Renal cortical epithelial cell (primary cell): ENCODE results near the gene RPS27L. TPM values are rescaled to one million over a fixed set of nuclear protein-coding genes. Genes with fewer than 3 reads are reported as not detected.

ENCODE experiments used
- DNase-seq: peaks from one replicate; pipeline ENCODE4 v3.0.0-alpha.2; 2011; ENCODE audit warnings: low read depth
- total RNA-seq: library from RNA; depleted of rRNA; stranded (reverse); fragments of >200 nt; gene quantifications from 2 replicates; pipeline ENCODE4 v1.2.3, GENCODE V29; 2014

Gene RPS27L
- 249 and 275 TPM in 2 replicates for total RNA-seq

DNA sequence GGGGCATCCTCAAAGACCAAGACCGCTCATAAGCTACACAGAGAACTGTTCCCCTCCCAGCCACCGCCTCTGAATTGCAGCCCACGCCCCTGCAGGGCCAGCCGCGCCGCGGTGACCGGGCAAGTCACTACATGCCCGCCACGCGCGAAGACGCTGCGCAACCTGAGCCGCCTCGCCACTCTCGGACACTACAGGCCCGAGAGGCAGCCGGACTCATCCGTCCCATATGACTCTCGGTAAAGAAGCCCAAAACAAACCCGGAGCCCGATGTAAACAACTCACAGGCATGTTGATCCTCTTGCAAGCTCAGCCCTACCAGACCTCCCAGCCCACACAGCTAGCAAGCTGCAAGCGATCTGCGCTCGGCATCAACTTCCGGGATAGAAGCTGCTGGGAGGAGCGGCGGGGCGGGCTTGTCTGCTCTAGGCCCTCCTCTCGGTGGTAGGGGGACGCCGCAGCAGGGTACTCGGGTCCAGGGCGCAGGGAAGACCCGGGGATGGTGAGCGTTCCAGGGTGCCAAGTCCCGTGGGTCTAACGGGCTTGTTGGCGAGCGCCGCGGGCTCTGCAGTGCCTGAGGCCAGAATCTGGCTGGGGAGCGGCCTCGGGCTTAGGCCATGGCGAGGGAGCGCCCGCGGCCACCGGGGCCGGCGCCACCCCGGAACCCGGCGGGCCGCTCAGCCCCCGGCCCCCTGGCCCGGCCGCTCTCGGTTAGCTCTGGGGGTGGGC lies at the start of gene RPS27L:
Gene RPS27L (minus strand): TSS at position 360 of the 726 bp plus-strand sequence. CDS start 72 bp downstream, at position 288.
- peak; percentile 85 for DNase-seq

DNA sequence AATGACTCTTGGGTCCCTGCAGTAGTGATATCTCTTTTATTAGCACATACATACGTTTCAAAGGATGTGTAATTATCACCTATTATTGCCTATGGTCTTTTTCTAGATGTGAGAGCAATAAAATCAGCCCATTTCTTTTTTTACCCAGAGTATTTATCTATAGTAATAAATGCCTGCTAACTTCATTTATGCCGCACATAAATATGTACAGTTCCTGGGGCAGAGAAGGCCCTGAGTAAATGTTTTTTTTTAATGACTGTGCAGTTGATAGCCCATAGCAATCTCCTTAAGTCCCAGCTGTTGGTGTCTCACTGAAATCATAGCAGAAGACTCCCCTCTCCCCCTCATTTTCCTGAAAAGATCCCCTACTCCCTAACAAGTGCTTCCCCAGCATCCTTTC lies 48.8 kb upstream of the RPS27L start:
- DNase-seq = no peak

DNA sequence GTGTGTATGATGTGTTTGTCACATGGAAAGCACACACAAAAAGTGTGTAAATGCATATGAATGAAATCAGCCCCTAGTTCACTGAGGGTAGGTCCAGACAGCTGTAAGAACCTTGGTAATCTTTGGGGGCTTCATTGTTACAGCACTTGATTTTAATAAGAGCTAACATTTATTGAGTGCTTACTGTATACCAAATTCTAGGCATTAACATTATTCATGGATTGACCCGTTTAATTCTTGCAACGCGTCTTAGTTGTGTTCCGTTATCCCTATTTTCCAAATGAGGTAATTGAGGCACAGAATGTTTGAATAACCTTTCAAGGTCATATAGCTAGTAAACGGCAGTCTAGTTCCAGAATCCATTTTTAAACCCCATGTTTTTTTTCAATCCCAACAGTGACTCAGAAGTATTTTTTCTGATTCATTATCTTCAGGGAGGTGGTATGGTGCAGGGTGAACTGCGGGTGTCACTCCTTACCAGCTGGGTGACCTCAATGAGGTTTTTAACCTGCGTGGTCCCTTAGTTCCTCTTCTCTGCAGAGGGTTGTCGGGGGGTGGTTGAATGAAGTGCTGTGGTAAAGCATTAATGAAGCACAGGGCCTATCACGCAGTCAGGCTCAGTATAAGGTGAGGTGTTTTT lies 46.3 kb upstream of the RPS27L start:
- DNase-seq = peak; percentile 47

- no peak for DNase-seq
Measured at GRCh38 chr15:63202861-63203260, 45.6 kb upstream of the RPS27L start.

DNA sequence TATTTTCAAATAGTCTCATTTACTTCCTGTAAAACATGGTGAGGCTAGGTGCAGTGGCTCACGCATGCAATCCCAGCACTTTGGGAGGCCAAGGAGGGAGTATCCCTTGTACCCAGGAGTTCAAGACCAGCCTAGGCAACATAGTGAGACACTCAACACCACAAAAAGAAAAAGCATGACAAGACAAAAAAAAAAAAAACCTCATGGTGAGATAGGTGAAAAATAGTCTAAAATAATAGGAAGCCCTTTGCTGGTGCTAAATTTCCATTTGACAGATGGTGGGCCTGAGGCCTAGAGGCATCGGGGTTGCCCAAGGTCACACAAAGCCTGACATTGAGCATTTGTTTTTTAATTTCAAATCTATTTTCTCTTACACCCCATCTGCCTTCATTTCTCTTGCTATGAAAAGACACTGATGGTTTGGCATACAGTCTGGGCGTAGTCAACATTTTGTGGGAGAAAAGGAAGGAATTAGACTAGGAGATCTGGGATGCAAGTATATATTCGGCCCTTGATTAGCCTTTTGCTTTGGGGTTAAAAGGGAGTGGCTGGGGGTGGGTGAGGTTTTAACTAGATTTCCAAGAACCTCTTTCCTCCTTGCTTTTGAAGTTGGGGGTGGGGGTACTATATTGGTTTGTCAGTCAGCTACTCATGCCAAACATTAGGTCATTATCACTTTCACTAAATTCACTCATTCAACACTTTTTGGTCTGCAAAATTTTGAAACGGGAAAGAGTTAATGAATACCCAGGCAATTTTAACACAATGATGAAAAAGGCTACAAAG lies 43.4 kb upstream of the RPS27L start:
- DNase-seq = no peak

- DNase-seq = no peak
Measured at GRCh38 chr15:63198371-63199250, 41.3 kb upstream of the RPS27L start.

DNA sequence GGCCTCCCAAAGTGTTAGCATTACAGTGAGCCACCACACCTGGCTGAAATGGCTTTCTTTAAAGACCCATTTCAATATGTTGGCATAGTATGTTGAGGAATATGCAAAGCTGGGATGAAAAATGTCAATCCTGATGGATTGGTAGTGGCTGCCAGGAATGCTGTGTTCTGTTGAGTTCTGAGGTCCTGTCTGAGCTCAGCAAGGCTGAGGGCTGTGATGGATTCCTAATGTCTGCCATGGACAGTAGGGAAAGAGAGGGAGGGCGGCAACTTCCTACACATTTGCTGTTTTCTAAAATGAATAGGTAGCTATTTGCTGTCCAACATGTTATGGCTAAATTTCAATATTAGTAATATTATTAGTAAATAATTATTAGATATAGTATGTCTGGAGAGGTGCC lies 40.3 kb upstream of the RPS27L start:
- DNase-seq = no peak

GRCh38 chr15:63196842-63197241 lies 39.6 kb upstream of the RPS27L start:
- DNase-seq = no peak

- no peak for DNase-seq
Measured at GRCh38 chr15:63195569-63196015, 38.3 kb upstream of the RPS27L start.

GRCh38 chr15:63194880-63195568 lies 37.7 kb upstream of the RPS27L start:
- DNase-seq = no peak

DNA sequence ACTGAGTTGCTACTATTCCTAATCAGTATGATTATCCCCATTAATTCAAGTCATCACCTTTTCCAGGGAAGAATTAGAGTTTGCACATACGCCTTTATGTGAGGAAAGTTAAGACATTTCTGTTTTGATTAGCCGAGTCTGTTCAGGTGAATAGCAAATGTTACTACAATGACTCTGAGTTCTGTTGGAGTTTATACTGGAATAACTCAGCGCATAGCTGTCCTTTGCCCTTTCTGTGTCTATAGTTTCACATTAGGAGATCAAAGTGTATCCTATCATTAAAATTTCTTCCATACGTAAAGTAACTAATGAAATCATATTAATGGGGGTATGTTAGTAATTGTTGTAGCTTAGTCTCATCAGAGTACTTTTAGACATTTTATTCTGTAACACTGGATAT lies 37.0 kb upstream of the RPS27L start:
- no peak for DNase-seq

- no peak for DNase-seq
Measured at GRCh38 chr15:63192619-63193206, 35.4 kb upstream of the RPS27L start.

DNA sequence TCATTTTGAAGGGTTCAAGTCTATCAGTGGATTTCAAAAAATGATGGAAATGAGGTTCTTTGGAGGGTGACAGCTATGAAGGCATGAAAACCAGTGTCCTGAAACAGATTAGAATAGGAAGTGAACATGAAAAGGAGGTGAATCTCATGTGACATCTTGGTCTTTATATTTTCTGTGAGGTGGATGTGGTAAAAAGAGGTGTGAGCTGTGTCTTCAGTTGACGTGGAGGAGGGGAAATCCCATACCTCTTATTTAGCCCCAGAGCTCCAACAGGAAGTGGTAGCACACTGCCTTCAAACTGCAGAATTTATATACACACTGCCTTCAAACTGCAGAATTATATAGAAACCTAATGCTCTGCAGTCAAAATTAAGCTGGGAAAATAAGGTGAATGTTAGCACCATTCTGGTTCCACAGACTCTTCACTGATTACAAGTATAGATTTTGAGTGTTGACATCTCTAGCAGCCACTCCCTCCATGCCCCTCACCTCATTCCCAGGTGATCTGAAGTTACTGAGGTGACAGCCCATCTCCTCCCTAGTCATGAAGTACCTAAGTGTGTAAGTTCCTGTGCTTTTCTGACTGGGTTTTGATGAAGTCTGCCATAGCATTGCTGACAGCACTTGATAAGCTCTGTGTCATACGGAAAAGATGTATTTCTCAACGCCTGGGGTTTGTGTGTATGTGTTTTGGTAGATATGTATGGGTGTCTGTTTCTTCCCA lies 34.8 kb upstream of the RPS27L start:
- no peak for DNase-seq

DNA sequence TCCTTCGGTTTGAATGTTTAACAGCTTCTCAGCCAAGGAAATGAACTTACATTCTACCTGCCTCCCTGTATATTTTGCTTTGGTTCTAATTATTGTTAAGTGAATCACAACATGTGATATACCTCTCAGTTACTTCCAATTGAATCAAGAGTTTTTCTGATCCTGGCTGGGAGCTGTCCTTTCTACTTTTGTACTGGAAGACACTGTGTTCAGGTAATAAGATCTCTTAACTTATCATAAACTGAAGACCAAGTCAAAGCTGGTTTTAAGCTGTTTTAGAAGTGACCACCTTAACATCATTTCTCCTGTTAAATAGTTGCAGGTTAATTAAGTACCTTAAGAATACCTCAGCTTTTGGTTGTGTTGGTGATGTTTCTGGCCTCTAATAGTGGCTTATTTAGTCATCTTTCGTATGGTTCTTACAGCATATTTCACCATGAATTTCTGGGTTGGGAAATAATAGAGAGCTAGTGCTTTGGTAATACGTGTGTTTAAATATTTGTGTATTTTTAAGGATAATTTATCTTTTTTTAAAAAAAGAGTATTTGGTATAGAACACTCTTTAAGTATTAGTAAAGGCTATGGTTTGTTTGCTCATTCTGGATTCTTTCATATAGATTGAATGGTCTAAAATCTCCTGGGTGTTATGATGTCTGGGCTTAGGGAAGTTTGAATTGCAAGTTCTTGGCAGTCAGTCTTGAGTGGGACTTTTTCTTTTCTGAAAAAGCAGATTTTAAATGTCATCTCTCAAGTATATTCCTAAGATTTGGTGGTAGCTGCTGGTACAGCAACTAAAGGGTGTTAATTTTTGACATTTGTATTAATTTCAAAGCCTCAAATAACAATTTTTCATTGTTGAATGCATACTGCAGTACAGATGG lies 33.7 kb upstream of the RPS27L start:
- no peak for DNase-seq

- DNase-seq = peak; percentile 70
Measured at GRCh38 chr15:63189941-63190768, 32.9 kb upstream of the RPS27L start.

DNA sequence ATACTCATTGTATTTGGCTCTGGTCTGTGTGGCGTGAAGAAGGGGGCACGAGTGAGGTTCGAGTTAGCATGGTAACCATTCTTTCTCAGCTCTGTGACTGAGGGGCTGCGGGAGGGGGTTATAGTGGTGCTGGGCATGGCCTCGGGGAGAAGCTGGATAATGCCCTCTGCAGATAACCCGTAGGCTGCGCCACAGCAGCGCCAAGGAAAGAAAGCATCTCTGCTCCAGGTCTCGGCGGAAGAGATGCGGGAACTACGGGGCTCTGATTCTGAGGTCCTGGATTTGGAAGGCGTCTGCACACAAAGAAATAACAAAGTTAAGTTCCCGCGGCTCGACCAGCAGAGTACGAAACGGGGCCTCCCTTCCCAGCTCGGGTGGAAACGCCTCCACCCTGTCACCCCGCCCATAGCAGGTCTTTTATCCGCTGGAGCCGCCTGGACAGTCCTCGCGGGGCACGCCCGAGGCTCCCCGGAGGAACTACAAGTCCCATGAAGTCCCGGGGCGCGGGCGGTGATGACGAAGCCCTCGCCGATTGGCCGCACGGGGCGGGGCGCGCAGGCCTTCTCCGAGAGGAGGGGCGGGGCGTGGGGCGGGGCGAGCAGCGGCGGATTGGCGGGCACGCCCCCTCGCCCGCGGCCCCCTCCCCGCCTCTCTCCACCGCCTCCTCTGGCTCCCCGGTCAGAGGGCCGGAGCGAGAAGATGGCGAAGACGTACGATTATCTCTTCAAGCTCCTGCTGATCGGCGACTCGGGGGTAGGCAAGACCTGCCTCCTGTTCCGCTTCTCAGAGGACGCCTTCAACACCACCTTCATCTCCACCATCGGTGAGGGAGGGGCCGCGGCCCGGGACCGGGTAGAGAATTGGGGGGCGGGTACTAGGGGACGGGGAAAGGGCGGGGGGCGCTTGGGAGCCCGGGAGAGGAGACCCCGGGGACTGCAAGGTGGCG lies 31.9 kb upstream of the RPS27L start, which contains the start of gene RAB8B:
Gene RAB8B (plus strand): TSS at position 681 of the 946 bp plus-strand sequence. CDS start 19 bp downstream, at position 700.
- DNase-seq = peak; percentile 73
